Retina (tissue), 1 donor: ENCODE measurements around the gene GNA14.
"Not testable (repeated sequence)": the region's sequence is repeated elsewhere in the genome, so short reads cannot be mapped to it uniquely, and the experiment has no call there.

ENCODE experiments used
- DNase-seq: peaks from one replicate; pipeline ENCODE4 v3.0.0-alpha.2; 2016

Gene GNA14

DNA sequence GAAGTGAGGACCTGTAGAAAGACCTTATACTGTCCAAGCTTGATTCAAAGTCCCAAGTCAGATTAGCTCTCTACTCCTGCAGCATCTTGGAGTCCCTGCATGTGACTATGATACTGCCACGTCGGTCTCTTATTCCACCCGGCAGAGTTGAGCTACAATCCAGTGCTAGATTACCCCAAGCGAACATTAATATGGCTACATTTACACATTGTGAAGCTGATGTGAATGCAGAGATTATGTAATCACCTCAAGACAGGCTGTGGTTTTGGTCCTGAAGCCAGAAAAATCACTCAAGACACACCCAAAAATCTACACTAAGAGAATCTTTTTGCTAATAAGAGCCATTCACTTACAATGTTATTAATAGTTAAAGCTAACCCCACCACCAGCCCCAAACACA lies 116.7 kb downstream of the GNA14 start:
- no peak for DNase-seq

DNA sequence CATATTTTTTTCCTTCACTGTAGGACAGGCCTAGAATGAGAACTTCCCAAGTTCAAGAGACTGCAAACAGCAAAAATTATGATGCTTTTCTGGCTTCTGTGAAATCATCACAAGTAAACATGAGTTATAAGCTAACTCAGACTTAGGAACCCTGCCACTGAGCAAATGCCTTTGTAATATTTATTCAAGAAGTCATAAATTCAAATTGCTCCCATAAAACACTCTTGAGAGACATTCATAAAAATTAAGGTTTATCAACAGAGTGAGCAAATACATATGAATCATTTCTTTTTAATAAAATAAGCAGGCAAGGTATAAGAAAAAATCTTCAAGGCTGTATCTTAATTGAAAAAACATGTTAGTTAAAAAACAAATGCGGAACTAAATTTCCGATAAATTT lies 124.2 kb downstream of the GNA14 start:
- DNase-seq, result no peak

- no peak for DNase-seq
Observed at GRCh38 chr9:77521091-77521490, 127.0 kb downstream of the GNA14 start.

DNA sequence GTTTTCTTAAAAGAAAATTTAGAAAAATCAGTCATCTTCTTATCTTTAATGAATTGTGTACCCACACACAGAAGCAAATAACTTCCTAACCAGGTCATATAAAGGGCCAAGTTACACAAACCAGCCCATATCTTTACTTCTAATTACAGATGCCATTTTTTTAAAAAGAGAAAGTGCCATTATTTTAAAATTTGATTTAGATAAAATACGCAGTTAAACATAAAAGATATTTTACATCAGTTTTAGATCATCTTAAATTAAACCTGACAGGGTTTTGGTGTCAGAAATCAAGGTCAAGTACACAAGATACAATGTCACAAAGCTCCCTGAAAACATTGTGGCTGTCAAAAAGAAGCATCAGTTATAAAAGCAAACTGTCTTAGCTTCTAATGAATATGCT lies 129.4 kb downstream of the GNA14 start:
- no peak for DNase-seq

GRCh38 chr9:77516781-77517180 lies 131.3 kb downstream of the GNA14 start:
- DNase-seq, result no peak

- no peak for DNase-seq
Observed at GRCh38 chr9:77514886-77515711, 133.0 kb downstream of the GNA14 start.

- no peak for DNase-seq
Observed at GRCh38 chr9:77513457-77513856, 134.7 kb downstream of the GNA14 start.

DNA sequence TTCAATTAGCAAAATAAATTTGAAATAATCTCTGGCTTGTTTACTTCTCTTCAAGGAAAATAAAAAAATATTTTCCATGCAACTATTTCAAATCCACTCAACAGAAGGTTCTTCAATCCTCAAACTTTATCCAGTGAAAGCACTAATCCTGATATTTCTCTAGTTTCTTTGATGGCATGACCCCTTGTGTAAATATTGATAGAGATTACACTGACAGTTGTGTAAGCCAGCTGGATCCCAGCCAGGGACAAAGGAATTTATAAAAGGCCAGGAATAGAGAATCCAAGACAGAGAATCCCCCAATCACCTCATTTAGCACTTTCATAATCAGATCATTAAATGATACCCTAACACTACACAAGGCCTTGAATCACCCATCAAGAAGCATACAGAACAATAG lies 135.2 kb downstream of the GNA14 start:
- no peak for DNase-seq

- no peak for DNase-seq
Observed at GRCh38 chr9:77511525-77511924, 136.6 kb downstream of the GNA14 start.

DNA sequence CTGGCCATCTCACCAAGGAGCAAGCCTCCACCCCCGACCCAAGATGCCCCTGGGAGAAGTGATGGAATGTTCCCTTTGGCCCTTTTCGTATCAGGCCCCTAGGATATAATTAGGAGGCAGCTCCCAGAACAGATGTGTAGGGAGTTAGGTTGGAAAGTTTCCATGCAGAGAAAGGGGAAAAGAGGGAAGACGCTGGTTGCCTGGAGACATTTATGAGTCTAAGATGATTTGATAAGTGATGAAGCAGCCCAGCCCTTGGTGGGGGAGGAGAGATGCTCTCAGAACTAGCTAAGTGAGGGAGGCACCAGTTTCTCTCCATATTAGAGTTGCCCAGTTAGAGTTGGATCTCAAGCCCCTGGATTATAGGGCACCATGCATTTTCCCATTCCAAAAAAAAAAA lies 137.5 kb downstream of the GNA14 start:
- no peak for DNase-seq

- no peak for DNase-seq
Observed at GRCh38 chr9:77508396-77508795, 139.7 kb downstream of the GNA14 start.

DNA sequence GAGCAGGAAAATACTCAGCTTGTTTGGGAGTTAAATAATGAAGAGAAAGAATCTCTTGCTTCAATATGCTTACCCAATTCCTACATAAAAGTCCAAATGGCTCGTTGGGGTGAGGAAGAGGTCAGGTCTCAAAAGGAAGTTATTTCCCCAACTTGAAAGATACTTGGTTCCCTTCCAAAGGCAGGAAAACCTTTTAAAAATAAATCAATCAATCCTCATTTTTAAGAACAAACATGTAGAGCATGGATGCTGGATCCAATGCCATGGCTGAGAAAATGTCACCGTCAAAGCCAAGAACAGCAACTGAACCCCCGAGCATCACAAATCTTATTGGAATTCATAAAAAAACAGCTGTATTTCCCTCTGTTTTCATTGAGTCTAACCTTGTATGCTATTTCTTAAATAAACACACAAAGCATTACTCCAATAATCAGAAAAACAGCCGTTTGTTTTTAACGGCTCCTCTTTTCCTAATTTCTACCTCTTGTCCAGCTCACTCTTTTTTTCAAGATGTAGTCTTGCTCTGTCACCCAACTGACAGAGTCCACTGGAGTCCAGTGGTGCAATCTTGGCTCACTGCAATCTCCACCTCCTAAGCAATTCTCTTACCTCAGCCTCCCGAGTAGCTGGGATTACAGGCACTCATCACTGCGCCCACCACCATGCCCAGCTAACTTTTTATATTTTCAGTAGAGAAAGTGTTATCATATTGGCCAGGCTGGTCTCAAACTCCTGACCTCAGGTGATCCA lies 140.7 kb downstream of the GNA14 start:
- DNase-seq, result no peak

- no peak for DNase-seq
Observed at GRCh38 chr9:77505232-77505631, 142.9 kb downstream of the GNA14 start.

GRCh38 chr9:77502568-77502967 lies 145.6 kb downstream of the GNA14 start:
- no peak for DNase-seq

- no peak for DNase-seq
Observed at GRCh38 chr9:77498891-77499290, 149.2 kb downstream of the GNA14 start.

DNA sequence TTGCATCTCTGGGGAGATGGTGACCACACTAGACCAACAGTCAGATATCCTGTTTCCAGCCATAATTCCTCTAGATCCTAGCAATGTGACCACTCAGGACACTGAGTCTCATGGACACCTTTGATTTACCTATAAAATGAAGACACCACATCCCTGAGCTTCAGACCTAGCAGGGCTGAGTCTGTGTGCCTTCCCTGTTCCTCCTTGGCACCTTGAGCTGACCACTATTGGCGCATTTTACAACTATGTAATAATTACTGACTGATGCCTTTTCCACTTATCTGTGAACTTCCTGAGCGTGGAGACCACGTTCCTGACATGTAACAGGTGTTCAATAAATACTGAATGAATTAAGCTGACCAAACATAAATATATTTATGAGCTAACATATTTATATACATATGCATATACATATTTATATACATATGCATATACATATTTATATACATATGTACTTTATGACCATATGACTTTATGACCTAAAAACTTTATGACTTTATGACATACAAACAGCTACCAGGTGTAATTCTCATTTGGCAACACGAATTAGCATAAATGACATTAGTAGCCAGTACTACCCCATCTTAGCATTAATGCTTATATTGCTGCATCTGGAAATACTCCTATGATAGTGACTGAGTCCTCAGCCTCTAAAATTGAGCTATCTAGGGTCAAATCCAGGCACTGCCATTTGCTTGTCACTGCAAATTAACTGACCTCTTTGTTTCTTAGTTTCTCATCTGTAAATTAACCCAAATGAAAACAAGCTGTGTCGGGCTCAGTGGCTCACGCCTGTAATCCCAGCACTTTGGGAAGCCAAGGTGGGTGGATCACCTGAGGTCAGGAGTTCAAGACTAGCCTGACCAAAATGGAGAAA lies 150.6 kb downstream of the GNA14 start:
- no peak for DNase-seq

DNA sequence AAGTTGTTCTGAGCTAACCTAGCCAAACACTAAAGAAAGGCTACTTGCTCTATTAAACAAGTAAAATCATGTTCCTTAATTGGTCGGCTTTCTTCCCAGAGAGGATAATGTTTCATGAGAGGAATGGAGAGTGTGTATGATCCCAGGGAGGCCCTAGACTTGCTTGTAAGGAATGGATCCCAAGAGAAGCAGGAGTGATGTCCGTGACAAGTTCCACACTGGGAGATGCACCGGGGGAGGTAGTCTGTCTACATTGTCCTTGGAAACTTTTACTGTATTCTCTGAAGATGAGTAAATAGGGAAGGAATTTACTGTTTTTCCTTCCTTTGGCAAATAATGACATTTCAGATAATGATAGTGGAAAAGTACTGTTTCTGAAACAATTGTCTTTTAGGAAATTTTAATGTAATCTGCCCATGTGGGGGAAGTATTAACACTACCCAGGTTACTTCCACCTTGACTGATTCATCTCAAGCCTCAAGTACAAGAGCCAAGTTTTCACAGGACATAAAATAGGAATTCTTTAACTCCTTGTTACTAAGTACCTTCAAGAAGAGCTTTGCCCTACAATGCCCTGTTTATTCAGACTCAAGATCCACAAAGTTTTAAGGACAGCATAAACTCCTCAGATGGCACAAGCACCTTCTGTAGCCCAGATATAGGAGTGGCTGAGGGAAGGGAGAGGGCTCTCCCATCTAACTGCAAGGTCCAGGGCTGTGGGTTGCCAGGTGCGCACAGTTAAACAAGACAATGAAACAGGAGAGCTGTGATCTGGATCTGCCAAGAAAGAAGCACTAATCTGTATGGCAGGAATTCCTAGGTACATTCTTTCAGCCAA lies 152.1 kb downstream of the GNA14 start:
- DNase-seq, result no peak

DNA sequence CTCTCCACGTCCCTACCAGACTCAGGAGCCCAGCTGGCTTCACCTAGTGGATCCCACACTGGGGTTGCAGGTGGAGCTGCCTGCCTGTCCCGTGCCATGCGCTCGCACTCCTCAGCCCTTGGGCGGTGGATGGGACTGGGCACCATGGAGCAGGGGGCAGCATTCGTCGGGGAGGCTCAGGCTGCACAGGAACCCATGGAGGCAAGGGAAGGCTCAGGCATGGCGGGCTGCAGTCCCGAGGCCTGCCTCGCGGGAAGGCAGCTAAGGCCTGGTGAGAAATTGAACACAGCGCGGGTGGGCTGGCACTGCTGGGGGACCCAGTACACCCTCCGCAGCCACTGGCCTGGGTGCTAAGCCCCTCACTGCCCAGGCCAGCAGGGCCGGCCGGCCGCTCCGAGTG lies 157.8 kb downstream of the GNA14 start:
- DNase-seq, result not testable (repeated sequence)

DNA sequence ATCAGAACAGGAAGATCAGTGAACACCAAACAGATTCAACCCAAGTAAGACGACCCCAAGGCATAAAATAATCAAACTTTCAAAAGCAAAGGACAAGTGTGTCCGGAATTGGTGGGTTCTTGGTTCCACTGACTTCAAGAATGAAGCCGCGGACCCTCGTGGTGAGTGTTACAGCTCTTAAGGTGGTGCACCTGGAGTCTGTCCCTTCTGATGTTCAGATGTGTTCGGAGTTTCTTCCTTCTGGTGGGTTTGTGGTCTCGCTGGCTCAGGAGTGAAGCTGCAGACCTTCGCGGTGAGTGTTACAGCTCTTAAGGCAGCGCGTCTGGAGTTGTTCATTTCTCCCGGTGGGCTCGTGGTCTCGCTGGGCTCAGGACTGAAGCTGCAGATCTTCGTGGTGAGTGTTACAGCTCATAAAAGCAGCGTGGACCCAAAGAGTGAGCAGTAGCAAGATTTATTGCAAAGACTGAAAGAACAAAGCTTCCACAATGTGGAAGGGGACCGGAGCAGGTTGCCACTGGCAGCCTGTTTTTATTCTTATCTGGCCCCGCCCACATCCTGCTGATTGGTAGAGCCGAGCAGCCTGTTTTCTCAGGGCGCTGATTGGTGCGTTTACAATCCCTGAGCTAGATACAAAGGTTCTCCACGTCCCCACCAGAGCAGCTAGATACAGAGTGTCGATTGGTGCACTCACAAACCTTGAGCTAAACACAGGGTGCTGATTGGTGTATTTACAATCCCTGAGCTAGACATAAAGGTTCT lies 158.5 kb downstream of the GNA14 start:
- DNase-seq, result not testable (repeated sequence)

DNA sequence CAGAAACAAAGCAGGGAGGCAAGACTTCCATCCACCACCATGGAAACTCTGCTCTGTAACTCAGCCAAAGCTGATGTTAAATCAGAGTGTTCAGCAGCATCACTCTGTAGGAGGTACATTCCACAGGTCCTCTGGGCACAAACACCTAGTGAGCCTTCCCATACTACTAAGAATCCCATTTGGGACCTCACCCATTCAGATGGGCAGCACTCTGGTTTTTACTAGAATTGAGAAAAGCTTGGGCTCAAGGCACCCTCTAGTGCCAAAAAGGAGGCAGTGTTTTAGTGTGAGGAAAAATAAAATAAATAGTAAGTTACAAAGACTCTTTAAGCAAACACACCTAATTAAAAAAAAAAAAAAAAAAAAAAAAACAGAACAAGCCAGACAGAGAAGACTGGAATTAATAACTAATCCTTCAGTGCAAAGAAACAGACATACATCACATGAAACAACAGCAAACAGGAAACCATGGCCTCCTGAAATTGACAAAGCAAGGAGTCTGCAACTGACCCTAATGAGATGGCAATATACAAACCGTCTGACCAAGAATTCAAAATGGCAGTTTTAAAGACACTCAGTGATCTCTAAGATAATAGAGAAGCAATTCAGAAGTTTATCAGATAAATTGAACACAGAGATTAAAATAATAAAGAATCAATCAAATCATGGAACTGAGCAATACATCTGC lies 159.5 kb downstream of the GNA14 start:
- DNase-seq, result no peak

GRCh38 chr9:77486968-77487367 lies 161.2 kb downstream of the GNA14 start:
- no peak for DNase-seq
